NT2/D1 (cell line): Measurements from ENCODE around the gene VRK3.

Experiments
- SUZ12 ChIP-seq: IDR thresholded peaks from 2 replicates; pipeline ENCODE4 v1.6.1; 2011; ENCODE audit not compliant: insufficient read length, insufficient read depth; ENCODE audit errors: extremely low read depth
- ZNF274 ChIP-seq: IDR thresholded peaks from 2 replicates; pipeline ENCODE4 v1.6.1; 2011; ENCODE audit warnings: mild to moderate bottlenecking, low read depth, low read length

DNA sequence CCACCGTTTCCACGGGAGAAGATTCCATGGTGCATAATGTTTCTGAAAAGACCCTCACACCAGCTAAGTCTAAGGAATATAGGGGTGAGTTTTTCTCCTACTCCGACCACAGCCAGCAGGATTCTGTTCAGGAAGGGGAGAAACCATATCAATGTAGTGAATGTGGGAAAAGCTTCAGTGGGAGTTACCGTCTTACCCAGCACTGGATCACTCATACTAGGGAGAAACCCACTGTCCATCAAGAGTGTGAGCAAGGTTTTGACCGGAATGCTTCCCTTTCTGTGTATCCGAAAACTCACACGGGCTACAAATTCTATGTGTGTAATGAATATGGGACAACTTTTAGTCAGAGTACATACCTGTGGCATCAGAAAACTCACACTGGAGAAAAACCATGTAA is 19.8 kb upstream of the VRK3 start:
- TF ChIP-seq ZNF274: no peak
- no peak for TF ChIP-seq SUZ12
